ENCODE measurements around the gene IGDCC3.

GRCh38 chr15:65304381-65305149 is 73.2 kb downstream of the IGDCC3 start, which contains the start of gene RNU5B-1:
- TF ChIP-seq CTCF (IDR thresholded peaks at IDR 0.05) (peak; percentile 66 to 85 (median 76)), POLR2A (IDR thresholded peaks at IDR 0.05) (peak; percentile 77 to 87)

Measured in uterus (tissue), 2 donors.